SK-N-SH (cell line): Measurements from ENCODE around the gene FALEC. TPM values are rescaled to one million over a fixed set of nuclear protein-coding genes. Genes with fewer than 3 reads are reported as not detected.

Experiments
- CTCF ChIA-PET: fragments of 300-600, 350-600 bp; formaldehyde crosslinking; extraction: SDS; loops from one replicate; lab custom pipeline; 2021; lab: Yijun Ruan, JAX
- POLR2A ChIA-PET: fragments of 350-600 bp; sonication (Branson Sonifier 250); formaldehyde crosslinking; extraction: SDS; loops from one replicate; lab custom pipeline; 2020; ENCODE audit warnings: antibody characterized with exemption, inconsistent platforms; lab: Yijun Ruan, JAX
- DNase-seq: peaks from one replicate; pipeline ENCODE4 v3.0.0; 2012
- H2AFZ ChIP-seq: fragments of 200-600 bp; sonication (generic); 2 replicates; pipeline ENCODE4 v1.8.1; 2016; ENCODE audit warnings: antibody characterized with exemption, mild to moderate bottlenecking, low read depth
- H3F3A ChIP-seq: fragments of 200-600 bp; sonication (generic); replicated peaks from 2 replicates; pipeline ENCODE3; 2016; ENCODE audit warnings: antibody characterized with exemption, mild to moderate bottlenecking; ENCODE audit not compliant: insufficient read depth
- H3K27ac ChIP-seq, 2 experiments: fragments of 200-500 bp in 1 of 2; fragments of 200-600 bp in 1 of 2; sonication (Bioruptor generic) in 1 of 2; sonication (generic), shearing (Covaris generic) in 1 of 2; 2 replicates each; pipeline versions ENCODE4 v1.5.1 to v1.6.1; 2014 to 2016; ENCODE audit warnings: low read depth in 2 of 2, inconsistent platforms in 1 of 2, low read length in 1 of 2, mild to moderate bottlenecking in 1 of 2, mixed read lengths in 1 of 2
- H3K27me3 ChIP-seq: fragments of 200-600 bp; sonication (generic), shearing (Covaris generic); 2 replicates; pipeline ENCODE4 v1.6.1; 2016; ENCODE audit warnings: mixed run types; ENCODE audit not compliant: insufficient read depth
- H3K36me3 ChIP-seq, 2 experiments: fragments of 200-500 bp in 1 of 2; fragments of 200-600 bp in 1 of 2; sonication (Bioruptor generic) in 1 of 2; sonication (generic) in 1 of 2; replicated peaks in 1 of 2; 2 replicates each; pipeline versions ENCODE3 to v1.5.1; 2014 to 2016; ENCODE audit warnings: low read length in 1 of 2, mild to moderate bottlenecking in 1 of 2; ENCODE audit not compliant: insufficient read depth in 2 of 2, control insufficient read depth in 1 of 2
- H3K4me1 ChIP-seq, 2 experiments: fragments of 200-500 bp in 1 of 2; fragments of 200-600 bp in 1 of 2; sonication (Bioruptor generic) in 1 of 2; sonication (generic), shearing (Covaris generic) in 1 of 2; 2 replicates each; pipeline versions ENCODE4 v1.5.1 to v1.6.1; 2014 to 2016; ENCODE audit warnings: low read depth in 1 of 2, low read length in 1 of 2, mixed run types in 1 of 2; ENCODE audit not compliant: insufficient read depth in 2 of 2, control insufficient read depth in 1 of 2
- H3K4me2 ChIP-seq: fragments of 200-600 bp; sonication (generic), shearing (Covaris generic); 2 replicates; pipeline ENCODE4 v1.6.1; 2017; ENCODE audit warnings: mixed run types
- H3K4me3 ChIP-seq, 2 experiments: fragments of 200-500 bp in 1 of 2; fragments of 200-600 bp in 1 of 2; sonication (Bioruptor generic) in 1 of 2; sonication (generic), shearing (Covaris generic) in 1 of 2; 2 replicates each; pipeline versions ENCODE4 v1.5.1 to v1.8.1; 2014 to 2016; ENCODE audit warnings: low read depth in 2 of 2, inconsistent platforms in 1 of 2, low read length in 1 of 2, mild to moderate bottlenecking in 1 of 2, mixed read lengths in 1 of 2, moderate library complexity in 1 of 2
- H3K79me2 ChIP-seq: fragments of 200-600 bp; sonication (generic); 2 replicates; pipeline ENCODE4 v1.8.1; 2017; ENCODE audit warnings: mild to moderate bottlenecking; ENCODE audit not compliant: insufficient read depth
- H3K9ac ChIP-seq: fragments of 200-600 bp; sonication (generic); 2 replicates; pipeline ENCODE4 v1.6.1; 2017; ENCODE audit warnings: mixed run types
- H3K9me2 ChIP-seq: fragments of 200-600 bp; sonication (generic); 2 replicates; pipeline ENCODE4 v1.6.1; 2017; ENCODE audit warnings: mixed run types
- H3K9me3 ChIP-seq: fragments of 200-600 bp; sonication (generic); 2 replicates; pipeline ENCODE4 v1.6.1; 2017; ENCODE audit warnings: mixed run types, mild to moderate bottlenecking, moderate library complexity
- H4K20me1 ChIP-seq: fragments of 200-600 bp; sonication (generic); 2 replicates; pipeline ENCODE4 v1.6.1; 2017; ENCODE audit warnings: mild to moderate bottlenecking, mixed run types; ENCODE audit not compliant: insufficient read depth
- CHD2 ChIP-seq: fragments of 150-350 bp; IDR thresholded peaks from 2 replicates; pipeline ENCODE4 v1.6.1; 2018; ENCODE audit warnings: low read length; ENCODE audit not compliant: partially characterized antibody
- ELF1 ChIP-seq: IDR thresholded peaks from 2 replicates; pipeline ENCODE4 v1.4.0; 2012
- EP300 ChIP-seq, 2 experiments: IDR thresholded peaks; 2 replicates each; pipeline versions ENCODE4 v1.4.0 to v1.6.1; 2012; ENCODE audit warnings: borderline replicate concordance in 1 of 2, low read depth in 1 of 2, low read length in 1 of 2
- EZH2phosphoT487 ChIP-seq: fragments of 200-600 bp; sonication (generic); IDR thresholded peaks from 2 replicates; pipeline ENCODE4 v1.6.1; 2017; ENCODE audit warnings: low read depth, mixed run types, mild to moderate bottlenecking, antibody characterized with exemption, moderate library complexity, borderline replicate concordance
- FOSL2 ChIP-seq: IDR thresholded peaks from 2 replicates; pipeline ENCODE4 v1.4.0; 2012; ENCODE audit warnings: low read depth, mild to moderate bottlenecking, moderate library complexity, borderline replicate concordance
- GABPA ChIP-seq: IDR thresholded peaks from 2 replicates; pipeline ENCODE4 v1.4.0; 2012; ENCODE audit warnings: low read depth, mild to moderate bottlenecking
- GATA2 ChIP-seq: sonication (generic); formaldehyde crosslinking; IDR thresholded peaks from 2 replicates; pipeline ENCODE4 v1.5.0; 2020; ENCODE audit warnings: mild to moderate bottlenecking, missing genetic modification reagents
- MXI1 ChIP-seq: IDR thresholded peaks from 2 replicates; pipeline ENCODE4 v1.6.1; 2012; ENCODE audit warnings: mild to moderate bottlenecking, low read depth, low read length, improper control_type of control experiment
- NFIC ChIP-seq: IDR thresholded peaks from 2 replicates; pipeline ENCODE4 v1.4.0; 2012; ENCODE audit warnings: borderline replicate concordance
- NRF1 ChIP-seq: IDR thresholded peaks from 2 replicates; pipeline ENCODE4 v1.6.1; 2012; ENCODE audit warnings: low read depth, mild to moderate bottlenecking, low read length
- POLR2AphosphoS5 ChIP-seq: IDR thresholded peaks from 2 replicates; pipeline ENCODE4 v1.6.1; 2012; ENCODE audit warnings: low read depth, low read length
- RCOR1 ChIP-seq: fragments of 150-350 bp; IDR thresholded peaks from 2 replicates; pipeline ENCODE4 v1.6.1; 2017; ENCODE audit warnings: antibody characterized with exemption, low read length
- RFX5 ChIP-seq: IDR thresholded peaks from 2 replicates; pipeline ENCODE4 v1.6.1; 2012; ENCODE audit warnings: mild to moderate bottlenecking, improper control_type of control experiment, low read length
- SIN3A ChIP-seq: IDR thresholded peaks from 2 replicates; pipeline ENCODE4 v1.6.1; 2012; ENCODE audit warnings: low read depth, mild to moderate bottlenecking, low read length, moderate library complexity, borderline replicate concordance
- TAF1 ChIP-seq: IDR thresholded peaks from 2 replicates; pipeline ENCODE4 v1.6.1; 2012; ENCODE audit warnings: low read depth, mild to moderate bottlenecking, low read length, moderate library complexity, borderline replicate concordance
- YY1 ChIP-seq: IDR thresholded peaks from 2 replicates; pipeline ENCODE4 v1.4.0; 2012; ENCODE audit warnings: low read depth, mild to moderate bottlenecking
- WGBS: methylation state at CpG from one replicate; pipeline ENCODE4 v1.1.6; 2017; ENCODE audit warnings: low lambda C conversion rate; 5-methylcytosine and 5-hydroxymethylcytosine counted together
- polyA plus RNA-seq, 3 experiments: library from polyadenylated mRNA; depleted of rRNA; stranded (reverse); fragments of >200 nt; gene quantifications; 2 replicates each; pipeline ENCODE4 v1.2.3, GENCODE V29; 2012
- TF ChIP-seq, protein P1 (sequence below): fragments of 150-350 bp; IDR thresholded peaks from 2 replicates; pipeline ENCODE4 v1.6.1; 2016; ENCODE audit warnings: mild to moderate bottlenecking, low read depth, low read length
- TF ChIP-seq, protein P2 (sequence below): IDR thresholded peaks from 2 replicates; pipeline ENCODE4 v1.4.0; 2012; ENCODE audit warnings: low read depth, borderline replicate concordance
- TF ChIP-seq, protein P3 (sequence below): IDR thresholded peaks from 2 replicates; pipeline ENCODE4 v1.4.0; 2012; ENCODE audit warnings: low read depth

The FALEC gene
- polyA plus RNA-seq, 1 of the 3 experiments (the other 2 are of a cell fraction), result 0.72 TPM

DNA sequence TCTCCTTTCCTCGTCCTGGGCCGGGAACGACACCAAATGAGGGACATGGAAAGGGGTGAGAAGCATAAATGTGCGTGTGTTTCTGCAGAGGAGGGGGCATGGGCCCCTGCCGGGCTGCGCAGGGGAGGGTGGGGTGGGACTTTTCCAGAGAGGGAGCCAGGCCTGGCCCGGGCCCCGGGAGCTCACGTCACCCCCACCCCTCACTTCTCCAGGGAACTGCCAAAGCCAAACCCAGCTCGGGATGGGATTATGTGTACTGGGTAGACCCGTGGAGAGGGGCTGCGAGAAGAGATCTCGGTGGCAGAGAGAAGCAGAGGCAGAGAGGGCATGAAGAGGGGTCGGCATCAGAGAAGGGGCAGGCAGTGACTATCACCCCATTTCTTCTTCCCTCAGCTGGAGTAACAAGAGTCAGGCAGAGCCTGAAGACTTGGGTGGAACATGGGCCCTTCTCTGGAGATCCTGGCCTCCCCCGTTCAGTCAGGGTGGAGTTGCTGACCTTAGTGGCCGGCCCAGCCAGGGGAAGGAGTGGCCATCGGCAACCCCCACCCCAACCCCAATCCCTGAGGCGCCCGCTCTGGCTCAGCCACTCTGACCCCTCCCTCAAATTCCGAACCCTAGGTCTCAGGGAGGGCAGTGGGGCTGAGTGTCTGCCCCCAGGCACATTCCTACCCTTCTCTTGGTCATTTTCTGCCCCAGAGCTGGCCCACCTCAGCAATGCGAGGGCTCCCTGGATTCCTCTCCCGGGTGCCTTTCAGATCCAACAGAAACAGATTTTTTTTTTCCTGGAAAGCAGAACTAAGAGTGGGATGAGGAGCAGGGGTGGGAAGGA is 34.9 kb downstream of the FALEC start:
- Histone ChIP-seq H3K9ac (no peak overlapping the region), H3K9me3 (no peaks in the 10 kb centered on the region), H3K4me2 (no peak overlapping the region), H3K4me3 (no peak overlapping the region), H3K79me2 (no peaks in the 10 kb centered on the region), H3K9me2 (no peaks in the 10 kb centered on the region), H3K36me3 (no peaks in the 10 kb centered on the region), H3F3A (peaks cover 17% of the 10 kb centered on the region), H2AFZ (no peak overlapping the region), H3K27me3 (no peaks in the 10 kb centered on the region), H3K4me1 (peaks cover 8 to 13% of the 10 kb centered on the region in 2 experiments; a peak in 2 of 4 replicates), H4K20me1 (no peaks in the 10 kb centered on the region), H3K27ac (no peak overlapping the region)
- WGBS, result 88% methylated on average over 17 of the region's 22 CpGs
- ChIA-PET CTCF (interaction anchor here (1.2 to 7.3 kb wide), 3 partner anchors 10 to 71 kb away, joined by 4 to 88 read pairs (median 8); no protein-coding TSS in a partner anchor), POLR2A (no interaction called here)
- TF ChIP-seq, protein P1, sequence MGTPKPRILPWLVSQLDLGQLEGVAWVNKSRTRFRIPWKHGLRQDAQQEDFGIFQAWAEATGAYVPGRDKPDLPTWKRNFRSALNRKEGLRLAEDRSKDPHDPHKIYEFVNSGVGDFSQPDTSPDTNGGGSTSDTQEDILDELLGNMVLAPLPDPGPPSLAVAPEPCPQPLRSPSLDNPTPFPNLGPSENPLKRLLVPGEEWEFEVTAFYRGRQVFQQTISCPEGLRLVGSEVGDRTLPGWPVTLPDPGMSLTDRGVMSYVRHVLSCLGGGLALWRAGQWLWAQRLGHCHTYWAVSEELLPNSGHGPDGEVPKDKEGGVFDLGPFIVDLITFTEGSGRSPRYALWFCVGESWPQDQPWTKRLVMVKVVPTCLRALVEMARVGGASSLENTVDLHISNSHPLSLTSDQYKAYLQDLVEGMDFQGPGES, result no peak
- TF ChIP-seq GABPA (no peak), SIN3A (no peak), EZH2phosphoT487 (no peak), RCOR1 (no peak), YY1 (no peak), NFIC (no peak), POLR2AphosphoS5 (no peak), NRF1 (no peak)
- TF ChIP-seq, protein P2, sequence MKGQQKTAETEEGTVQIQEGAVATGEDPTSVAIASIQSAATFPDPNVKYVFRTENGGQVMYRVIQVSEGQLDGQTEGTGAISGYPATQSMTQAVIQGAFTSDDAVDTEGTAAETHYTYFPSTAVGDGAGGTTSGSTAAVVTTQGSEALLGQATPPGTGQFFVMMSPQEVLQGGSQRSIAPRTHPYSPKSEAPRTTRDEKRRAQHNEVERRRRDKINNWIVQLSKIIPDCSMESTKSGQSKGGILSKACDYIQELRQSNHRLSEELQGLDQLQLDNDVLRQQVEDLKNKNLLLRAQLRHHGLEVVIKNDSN, result no peak
- TF ChIP-seq, protein P3, sequence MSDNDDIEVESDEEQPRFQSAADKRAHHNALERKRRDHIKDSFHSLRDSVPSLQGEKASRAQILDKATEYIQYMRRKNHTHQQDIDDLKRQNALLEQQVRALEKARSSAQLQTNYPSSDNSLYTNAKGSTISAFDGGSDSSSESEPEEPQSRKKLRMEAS, result no peak
- no peak for DNase-seq

DNA sequence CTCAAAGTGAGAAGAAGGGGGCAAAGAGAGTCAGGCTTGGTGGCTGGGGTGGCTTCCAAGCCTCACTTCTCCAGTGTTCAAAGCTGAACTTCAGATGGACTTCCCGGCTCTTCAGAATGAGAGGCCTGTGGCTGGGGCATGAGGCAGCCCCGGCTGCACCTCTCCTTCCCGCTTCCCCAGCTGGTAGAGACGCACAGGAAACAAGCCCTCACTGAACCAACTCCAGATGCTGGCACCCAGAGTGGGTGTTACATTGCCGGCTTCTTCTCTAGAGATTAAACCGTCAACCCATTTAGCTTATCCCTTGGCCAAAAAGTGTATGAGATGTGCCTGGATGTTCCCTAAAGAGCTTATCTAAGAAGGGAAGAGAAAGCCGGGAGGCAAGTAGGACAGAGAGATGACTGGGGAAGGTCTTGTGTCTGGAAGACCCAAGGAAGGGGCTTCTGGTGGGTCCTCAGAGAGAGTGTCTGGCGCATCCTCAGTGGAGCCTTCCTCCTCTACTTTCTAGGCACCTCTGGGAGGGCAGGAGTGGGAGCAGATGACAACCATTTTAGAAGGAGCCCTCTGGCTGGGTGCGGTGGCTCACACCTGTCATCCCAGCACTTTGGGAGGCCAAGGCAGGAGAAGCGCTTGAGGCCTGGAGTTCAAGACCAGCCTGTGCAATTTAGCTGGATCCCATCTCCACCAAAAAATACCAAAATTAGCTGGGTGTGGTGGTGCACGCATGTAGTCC is 35.7 kb downstream of the FALEC start:
- Histone ChIP-seq H4K20me1 (no peaks in the 10 kb centered on the region), H3K4me2 (no peak overlapping the region), H3K27ac (no peak overlapping the region), H3K27me3 (no peaks in the 10 kb centered on the region), H3K9ac (no peak overlapping the region), H3K4me1 (peaks cover 8 to 13% of the 10 kb centered on the region in 2 experiments; a peak in 2 of 4 replicates), H3K4me3 (no peak overlapping the region), H3K36me3 (no peaks in the 10 kb centered on the region), H3K79me2 (no peaks in the 10 kb centered on the region), H2AFZ (no peak overlapping the region), H3K9me2 (no peaks in the 10 kb centered on the region), H3K9me3 (no peaks in the 10 kb centered on the region), H3F3A (peaks cover 17% of the 10 kb centered on the region)
- CTCF ChIA-PET, result interaction anchor here (1.2 to 7.3 kb wide), 3 partner anchors 9 to 70 kb away, joined by 4 to 88 read pairs (median 8); no protein-coding TSS in a partner anchor
- 91% methylated on average over 7 of the region's 11 CpGs for WGBS
- POLR2A ChIA-PET, result interaction anchor here (0.6 kb wide), 1 partner anchor 197 kb away, joined by 5 read pairs; no protein-coding TSS in a partner anchor
- DNase-seq, result no peak
- TF ChIP-seq, protein P1, result no peak
- no peak for TF ChIP-seq SIN3A
- TF ChIP-seq NRF1, result no peak
- TF ChIP-seq EP300 (IDR thresholded peaks at IDR 0.05; ENCODE audit: borderline replicate concordance in 1 of 2, low read depth in 1 of 2, low read length in 1 of 2), result no peak
- TF ChIP-seq, protein P2, result no peak
- no peak for TF ChIP-seq RFX5
- no peak for TF ChIP-seq EZH2phosphoT487
- no peak for TF ChIP-seq FOSL2
- no peak for TF ChIP-seq CHD2
- no peak for TF ChIP-seq MXI1
- no peak for TF ChIP-seq GATA2 (CRISPR knock-in tag)
- no peak for TF ChIP-seq TAF1
- TF ChIP-seq, protein P3, result no peak
- no peak for TF ChIP-seq ELF1
